GM23248 (cell line): ENCODE results near the gene RBPJ.

Source experiments
- EZH2 ChIP-seq: fragments of 200-600 bp; sonication (generic); IDR thresholded peaks from 2 replicates; pipeline ENCODE4 v1.6.1; 2018; ENCODE audit warnings: antibody characterized with exemption, mild to moderate bottlenecking; ENCODE audit not compliant: insufficient read depth, poor library complexity, severe bottlenecking
- EZH2phosphoT487 ChIP-seq: fragments of 200-600 bp; sonication (generic); IDR thresholded peaks from 2 replicates; pipeline ENCODE4 v1.6.1; 2018; ENCODE audit warnings: antibody characterized with exemption, moderate library complexity, mild to moderate bottlenecking, low read depth; ENCODE audit not compliant: insufficient read depth

GRCh38 chr4:26420438-26420837, 99.6 kb downstream of the RBPJ start:
- no peak for TF ChIP-seq EZH2
- TF ChIP-seq EZH2phosphoT487, result no peak
